PC-3 (cell line): ENCODE results near the gene SLC22A4. TPM values are rescaled to one million over a fixed set of nuclear protein-coding genes. Genes with fewer than 3 reads are reported as not detected.

Source experiments
- ATAC-seq: fragments of 200-7000 bp; cut with Tn5 transposase; 2 replicates; pipeline ENCODE4 v1.9.1; 2020; ENCODE audit warnings: mild to moderate bottlenecking, moderate library complexity
- BruUV-seq: library from RNA; stranded (reverse); fragments of 400-500 nt; replicated peaks from 2 replicates; lab custom pipeline; 2021; lab: Mats Ljungman, UMichigan
- CTCF ChIA-PET: fragments of 300-600 bp; sonication (Branson Sonifier 250); formaldehyde crosslinking; loops from one replicate; lab custom pipeline; 2022; ENCODE audit warnings: antibody characterized with exemption; lab: Charles Lee
- POLR2A ChIA-PET: fragments of 300-600 bp; sonication (Branson Sonifier 250); formaldehyde crosslinking; loops from one replicate; lab custom pipeline; 2022; ENCODE audit warnings: antibody characterized with exemption; ENCODE audit not compliant: unreplicated experiment; lab: Charles Lee
- DNase-seq: peaks from one replicate; pipeline ENCODE4 v3.0.0-alpha.2; 2015
- H2AFZ ChIP-seq: fragments of 300-600 bp; sonication (generic); 2 replicates; pipeline ENCODE4 v1.6.0; 2016; ENCODE audit warnings: antibody characterized with exemption, low read length
- H3F3A ChIP-seq: fragments of 300-600 bp; sonication (generic); one replicate; pipeline ENCODE4 v1.6.0; 2017; ENCODE audit warnings: antibody characterized with exemption, low read length, control low read depth, mild to moderate bottlenecking; ENCODE audit not compliant: unreplicated experiment
- H3K27ac ChIP-seq: fragments of 300-600 bp; sonication (generic); 2 replicates; pipeline ENCODE4 v1.5.1; 2016; ENCODE audit warnings: mild to moderate bottlenecking, low read length
- H3K27me3 ChIP-seq: fragments of 300-600 bp; sonication (generic); 2 replicates; pipeline ENCODE4 v1.6.1; 2016; ENCODE audit warnings: low read length, mixed read lengths
- H3K36me3 ChIP-seq: fragments of 300-600 bp; sonication (generic); 2 replicates; pipeline ENCODE4 v1.6.1; 2016; ENCODE audit warnings: low read depth, mixed run types, low read length, mixed read lengths
- H3K4me1 ChIP-seq: fragments of 300-600 bp; sonication (generic); 2 replicates; pipeline ENCODE4 v1.5.1; 2016; ENCODE audit warnings: low read length; ENCODE audit not compliant: insufficient read depth
- H3K4me2 ChIP-seq: fragments of 300-600 bp; sonication (generic); 2 replicates; pipeline ENCODE4 v1.6.0; 2016; ENCODE audit warnings: low read length
- H3K4me3 ChIP-seq: fragments of 300-600 bp; sonication (generic); 2 replicates; pipeline ENCODE4 v1.5.1; 2016; ENCODE audit warnings: mild to moderate bottlenecking, low read length, mixed read lengths
- H3K79me2 ChIP-seq: fragments of 300-600 bp; sonication (generic); 2 replicates; pipeline ENCODE4 v1.6.1; 2017; ENCODE audit warnings: low read length, mixed read lengths
- H3K9ac ChIP-seq: fragments of 300-600 bp; sonication (generic); 2 replicates; pipeline ENCODE4 v1.6.0; 2016; ENCODE audit warnings: mild to moderate bottlenecking, low read length
- H3K9me2 ChIP-seq: fragments of 300-600 bp; sonication (generic); replicated peaks from 2 replicates; pipeline ENCODE4 v1.6.1; 2016; ENCODE audit warnings: mixed run types, low read length, mixed read lengths
- H3K9me3 ChIP-seq: fragments of 300-600 bp; sonication (generic); 2 replicates; pipeline ENCODE4 v1.6.1; 2016; ENCODE audit warnings: low read length, mixed read lengths
- H4K20me1 ChIP-seq: fragments of 300-600 bp; sonication (generic); 2 replicates; pipeline ENCODE4 v1.6.1; 2016; ENCODE audit warnings: low read length, mixed read lengths
- EZH2 ChIP-seq: fragments of 300-600 bp; sonication (generic); IDR thresholded peaks from one replicate; pipeline ENCODE4 v1.6.1; 2017; ENCODE audit warnings: antibody characterized with exemption, mild to moderate bottlenecking, low read length; ENCODE audit not compliant: unreplicated experiment
- EZH2phosphoT487 ChIP-seq: fragments of 300-600 bp; sonication (generic); IDR thresholded peaks from 2 replicates; pipeline ENCODE4 v1.6.1; 2018; ENCODE audit warnings: mild to moderate bottlenecking, antibody characterized with exemption, low read length, borderline replicate concordance
- intact Hi-C: fragments of 100-400 bp; cut with micrococcal nuclease; formaldehyde crosslinking; loops from 2 replicates; pipeline ENCODE4 v1.9.0; 2023
- total RNA-seq: library from RNA; depleted of rRNA; stranded (reverse); fragments of >200 nt; gene quantifications from 2 replicates; pipeline ENCODE4 v1.2.3, GENCODE V29; 2014
- TF ChIP-seq, protein P1 (sequence below): fragments of 300-600 bp; sonication (generic); conservative IDR thresholded peaks from 2 replicates; pipeline ENCODE4 v1.5.1; 2017; ENCODE audit warnings: antibody characterized with exemption, low read depth, mild to moderate bottlenecking, low read length

Gene SLC22A4
- total RNA-seq, 1 experiment from 2014 or later = 3.4 TPM

DNA sequence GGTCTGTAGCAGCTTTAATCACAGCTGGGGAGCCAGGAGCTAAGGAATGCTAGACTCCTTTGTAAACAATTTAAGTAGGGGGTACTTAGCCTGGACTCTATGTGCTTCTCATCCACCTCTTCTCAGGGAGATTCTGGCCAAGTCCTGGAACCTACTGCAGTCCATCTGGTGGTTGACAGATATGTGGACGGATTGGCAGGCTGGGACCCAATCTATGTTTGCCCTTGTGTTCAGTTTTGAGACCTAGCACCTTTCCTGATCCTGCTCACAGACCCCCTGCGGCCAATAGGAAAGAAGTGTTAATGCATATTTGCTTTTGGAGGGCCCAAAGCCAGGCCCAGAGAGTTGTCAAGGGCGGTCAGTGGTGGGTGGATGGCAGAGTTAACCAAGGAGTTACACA lies 81.8 kb downstream of the SLC22A4 start:
- ChIA-PET CTCF (no interaction called here), POLR2A (no interaction called here)
- ATAC-seq (no peak), DNase-seq (no peak)
- H3K27ac ChIP-seq = no peak overlapping the region
- no peaks in the 10 kb centered on the region for H3K9me2 ChIP-seq
- no peak overlapping the region for H3K9ac ChIP-seq
- H4K20me1 ChIP-seq = no peaks in the 10 kb centered on the region
- no peak overlapping the region for H3K4me3 ChIP-seq
- peaks cover 43% of the 10 kb centered on the region for H3K4me1 ChIP-seq
- intact Hi-C loops = no loop called here
- H3K4me2 ChIP-seq = no peak overlapping the region
- H3K27me3 ChIP-seq = no peaks in the 10 kb centered on the region
- TF ChIP-seq, protein P1, sequence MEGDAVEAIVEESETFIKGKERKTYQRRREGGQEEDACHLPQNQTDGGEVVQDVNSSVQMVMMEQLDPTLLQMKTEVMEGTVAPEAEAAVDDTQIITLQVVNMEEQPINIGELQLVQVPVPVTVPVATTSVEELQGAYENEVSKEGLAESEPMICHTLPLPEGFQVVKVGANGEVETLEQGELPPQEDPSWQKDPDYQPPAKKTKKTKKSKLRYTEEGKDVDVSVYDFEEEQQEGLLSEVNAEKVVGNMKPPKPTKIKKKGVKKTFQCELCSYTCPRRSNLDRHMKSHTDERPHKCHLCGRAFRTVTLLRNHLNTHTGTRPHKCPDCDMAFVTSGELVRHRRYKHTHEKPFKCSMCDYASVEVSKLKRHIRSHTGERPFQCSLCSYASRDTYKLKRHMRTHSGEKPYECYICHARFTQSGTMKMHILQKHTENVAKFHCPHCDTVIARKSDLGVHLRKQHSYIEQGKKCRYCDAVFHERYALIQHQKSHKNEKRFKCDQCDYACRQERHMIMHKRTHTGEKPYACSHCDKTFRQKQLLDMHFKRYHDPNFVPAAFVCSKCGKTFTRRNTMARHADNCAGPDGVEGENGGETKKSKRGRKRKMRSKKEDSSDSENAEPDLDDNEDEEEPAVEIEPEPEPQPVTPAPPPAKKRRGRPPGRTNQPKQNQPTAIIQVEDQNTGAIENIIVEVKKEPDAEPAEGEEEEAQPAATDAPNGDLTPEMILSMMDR = no peak
- TF ChIP-seq EZH2phosphoT487 = no peak
- TF ChIP-seq EZH2 = no peak
- H3F3A ChIP-seq = no peaks in the 10 kb centered on the region
- no peak overlapping the region for H2AFZ ChIP-seq
- no peaks in the 10 kb centered on the region for H3K36me3 ChIP-seq
- no TSS peak for BruUV-seq
- H3K79me2 ChIP-seq = peaks cover 66% of the 10 kb centered on the region
- no peaks in the 10 kb centered on the region for H3K9me3 ChIP-seq

DNA sequence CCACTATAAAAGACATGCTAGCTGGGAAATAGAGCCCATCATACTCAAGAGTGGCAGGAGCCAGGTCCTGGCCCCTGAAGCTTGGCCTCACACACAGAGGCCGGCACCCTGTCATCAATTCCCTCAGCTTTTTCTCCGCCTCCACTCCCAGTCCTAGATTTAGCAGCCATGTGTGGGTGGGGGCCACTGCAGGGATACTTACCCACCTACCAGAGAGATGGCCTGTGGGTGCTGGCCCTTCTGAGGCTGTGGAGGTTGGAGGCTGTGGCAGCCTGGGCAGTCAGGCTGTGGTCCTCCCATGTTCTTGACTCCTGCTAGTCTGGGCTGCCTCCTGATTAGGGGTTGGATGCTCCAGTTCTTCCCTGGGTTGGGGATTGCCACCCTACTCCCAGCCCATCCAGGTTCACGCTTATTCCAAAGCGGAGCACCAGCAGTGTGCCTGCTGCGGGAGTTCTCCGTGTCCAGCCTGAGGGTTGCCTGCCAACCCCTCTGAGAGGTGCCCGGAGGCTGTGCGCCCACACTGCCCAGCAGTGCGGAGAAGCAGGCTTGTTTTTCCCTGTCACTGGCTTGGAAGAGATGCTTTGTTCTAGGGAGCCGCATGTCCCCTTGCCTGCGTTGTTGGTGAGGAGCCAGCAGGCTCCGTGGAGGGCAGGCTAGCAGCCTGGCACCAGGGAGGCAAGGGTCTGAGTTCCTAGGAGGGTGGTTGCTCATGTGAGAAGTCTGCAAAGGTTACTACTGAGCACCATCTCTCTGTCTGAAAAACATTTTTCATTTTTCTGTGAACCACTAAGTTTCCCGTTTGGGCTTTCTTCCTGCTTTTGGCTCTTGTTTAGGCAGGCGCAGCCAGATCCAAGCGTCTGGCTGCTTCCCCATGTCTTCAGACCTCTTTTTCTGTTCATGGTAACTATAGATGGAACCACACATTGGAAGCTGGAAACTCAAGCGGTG lies 82.8 kb downstream of the SLC22A4 start:
- intact Hi-C loops = no loop called here
- no peak for ATAC-seq
- Histone ChIP-seq H3K27me3 (no peaks in the 10 kb centered on the region), H3K27ac (0 out of 2 replicates have a peak overlapping the region, but pooled peaks have one; percentile 88), H3K9me2 (no peaks in the 10 kb centered on the region), H3K79me2 (peaks cover 56% of the 10 kb centered on the region), H2AFZ (no peak overlapping the region), H3K9me3 (no peaks in the 10 kb centered on the region), H3K4me3 (no peak overlapping the region), H3K4me2 (no peak overlapping the region), H4K20me1 (no peaks in the 10 kb centered on the region), H3K4me1 (peaks cover 33% of the 10 kb centered on the region), H3K36me3 (no peaks in the 10 kb centered on the region), H3K9ac (no peak overlapping the region), H3F3A (no peaks in the 10 kb centered on the region)
- POLR2A ChIA-PET = no interaction called here
- BruUV-seq = no TSS peak
- CTCF ChIA-PET = no interaction called here
- TF ChIP-seq, protein P1 = no peak
- no peak for TF ChIP-seq EZH2phosphoT487
- no peak for TF ChIP-seq EZH2
- DNase-seq = no peak

DNA sequence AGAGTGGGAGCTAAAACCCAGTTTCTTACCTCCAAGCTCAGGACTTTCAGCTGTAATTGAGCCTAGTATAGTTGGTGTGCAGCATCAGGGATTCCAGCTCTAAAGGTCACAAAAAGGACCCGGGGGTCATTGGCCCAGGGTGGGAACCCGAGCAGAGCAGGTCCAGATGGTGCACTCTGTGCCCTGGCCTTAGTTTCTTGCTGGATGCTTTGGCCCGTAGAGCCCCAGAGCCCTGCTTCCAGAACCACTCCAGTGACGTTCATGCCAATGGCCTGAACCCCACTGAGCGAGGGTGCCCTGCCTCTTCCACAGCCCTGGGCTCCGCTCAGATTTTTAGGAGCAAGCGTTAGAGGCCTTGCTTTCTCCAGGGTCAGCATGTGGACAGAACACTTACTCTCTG lies 83.5 kb downstream of the SLC22A4 start:
- ATAC-seq = no peak

More for the DNA sequence above, 83.5 kb downstream of the SLC22A4 start:
- Histone ChIP-seq H3K4me2 (peak overlapping the region; percentile 64; the same call in 1 of the 2 replicates), H3K9me3 (no peaks in the 10 kb centered on the region), H3K27me3 (no peaks in the 10 kb centered on the region), H3K9ac (peak overlapping the region; percentile 47; the same call in 1 of the 2 replicates), H4K20me1 (no peaks in the 10 kb centered on the region), H3K4me3 (no peak overlapping the region), H2AFZ (no peak overlapping the region), H3K9me2 (no peaks in the 10 kb centered on the region), H3K79me2 (peaks cover 48% of the 10 kb centered on the region), H3K4me1 (peaks cover 25% of the 10 kb centered on the region), H3F3A (no peaks in the 10 kb centered on the region), H3K36me3 (no peaks in the 10 kb centered on the region), H3K27ac (peak overlapping the region; percentile 88)
- ChIA-PET POLR2A (no interaction called here), CTCF (no interaction called here)
- BruUV-seq = no TSS peak
- intact Hi-C loops = loop anchor here (2.0 kb wide), 1 partner anchor 119 kb away; no protein-coding TSS in a partner anchor
- no peak for DNase-seq
- TF ChIP-seq, protein P1 = no peak
- TF ChIP-seq EZH2phosphoT487 = no peak
- TF ChIP-seq EZH2 = no peak
